Esophagus squamous epithelium (tissue), 5 donors: Measurements from ENCODE around the gene KLHL36. TPM values are rescaled to one million over a fixed set of nuclear protein-coding genes. Genes with fewer than 3 reads are reported as not detected.
A peak's percentile ranks its signal among the peaks of the same experiment; 100 is the strongest.

Experiments used
- DNase-seq: peaks from one replicate; lab custom pipeline; 2025; lab: John Stamatoyannopoulos, UW
- H3K27ac ChIP-seq, 4 donors: fragments of 200-600 bp; sonication (generic); one replicate each; pipeline ENCODE4 v1.5.1; 2016 to 2019; ENCODE audit warnings: mild to moderate bottlenecking in 1 of 4
- H3K27me3 ChIP-seq, 4 donors: fragments of 200-600 bp; sonication (generic); 1 replicate in 3 of 4; 2 replicates in 1 of 4; pipeline versions ENCODE4 v1.5.1 to v1.6.0; 2017 to 2021; ENCODE audit warnings: antibody characterized with exemption in 1 of 4
- H3K36me3 ChIP-seq, 3 donors: fragments of 200-600 bp; sonication (generic); one replicate each; pipeline ENCODE4 v1.5.1; 2016 to 2019
- H3K4me1 ChIP-seq, 3 donors: fragments of 200-600 bp; sonication (generic); one replicate each; pipeline ENCODE4 v1.5.1; 2017 to 2019
- H3K4me3 ChIP-seq, 4 donors: fragments of 200-600 bp; sonication (generic); 1 replicate in 3 of 4; 2 replicates in 1 of 4; pipeline ENCODE4 v1.5.1; 2016 to 2019; ENCODE audit warnings: mild to moderate bottlenecking in 2 of 4, moderate library complexity in 1 of 4
- H3K9me3 ChIP-seq, 3 donors: fragments of 200-600 bp; sonication (generic); one replicate each; pipeline ENCODE4 v1.5.1; 2016 to 2019
- POLR2A ChIP-seq, 4 donors: fragments of 450-650 bp; IDR thresholded peaks; one replicate each; pipeline ENCODE4 v1.6.1; 2017; ENCODE audit warnings: antibody characterized with exemption in 4 of 4, mild to moderate bottlenecking in 4 of 4, moderate library complexity in 3 of 4
- WGBS, 2 donors: methylation state at CpG; one replicate each; pipeline ENCODE4 v1.1.5; 2018; 5-methylcytosine and 5-hydroxymethylcytosine counted together
- intact Hi-C: fragments of 100-400 bp; cut with DNase I; formaldehyde crosslinking; loops from one replicate; pipeline ENCODE4 v1.15.0; 2022
- total RNA-seq, 4 donors: library from RNA; depleted of rRNA; stranded (reverse); fragments of >200 nt; gene quantifications; one replicate each; pipeline ENCODE4 v1.1.0, GENCODE V29; 2016
- TF ChIP-seq, protein P1 (sequence below), 6 experiments: fragments of 450-650 bp in 4 of 6; fragments of 200-600 bp in 2 of 6; sonication (generic) in 2 of 6; IDR thresholded peaks; one replicate each; pipeline ENCODE4 v1.5.1; 2016 to 2019; ENCODE audit warnings: antibody characterized with exemption in 6 of 6, mild to moderate bottlenecking in 4 of 6, moderate library complexity in 4 of 6
- donor health status: DM: yes; HTN: yes; CAD: no.

KLHL36 gene
- total RNA-seq, 4 donors from 2014 or later: 28.7 to 58.6 (median 40.1) TPM

DNA sequence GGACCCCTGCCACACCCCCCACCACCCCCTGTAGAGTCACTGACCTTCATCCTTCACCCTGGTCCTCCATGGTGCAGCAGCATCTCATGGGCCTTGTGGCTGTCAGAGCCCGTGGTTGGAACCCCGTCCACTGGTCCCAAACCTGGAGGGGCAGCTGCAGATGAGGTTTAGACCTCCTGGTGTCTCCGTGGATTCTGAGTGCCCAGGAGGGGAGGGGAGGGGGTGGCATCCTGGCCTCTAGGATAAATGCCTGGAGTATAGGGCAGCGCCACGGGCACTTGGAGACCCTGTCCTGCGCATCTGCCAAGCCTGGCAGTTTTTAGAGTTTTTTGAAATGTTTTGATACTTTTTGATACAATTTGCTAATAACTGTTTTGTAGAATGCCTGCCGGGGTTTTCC, 17.5 kb downstream of the KLHL36 start:
- H3K36me3 ChIP-seq: peaks cover 20 to 78% (median 36%) of the 10 kb centered on the region in 3 donors
- no peaks in the 10 kb centered on the region for H3K4me1 ChIP-seq
- no peaks in the 10 kb centered on the region for H3K27me3 ChIP-seq
- H3K27ac ChIP-seq: no peak overlapping the region
- intact Hi-C loops: no loop called here
- no peak overlapping the region for H3K4me3 ChIP-seq
- no peak for TF ChIP-seq POLR2A (IDR thresholded peaks at IDR 0.05)
- DNase-seq: no peak
- 75 to 92% methylated on average over 2 to 4 of the region's 7 CpGs for WGBS, 2 donors
- no peaks in the 10 kb centered on the region for H3K9me3 ChIP-seq

DNA sequence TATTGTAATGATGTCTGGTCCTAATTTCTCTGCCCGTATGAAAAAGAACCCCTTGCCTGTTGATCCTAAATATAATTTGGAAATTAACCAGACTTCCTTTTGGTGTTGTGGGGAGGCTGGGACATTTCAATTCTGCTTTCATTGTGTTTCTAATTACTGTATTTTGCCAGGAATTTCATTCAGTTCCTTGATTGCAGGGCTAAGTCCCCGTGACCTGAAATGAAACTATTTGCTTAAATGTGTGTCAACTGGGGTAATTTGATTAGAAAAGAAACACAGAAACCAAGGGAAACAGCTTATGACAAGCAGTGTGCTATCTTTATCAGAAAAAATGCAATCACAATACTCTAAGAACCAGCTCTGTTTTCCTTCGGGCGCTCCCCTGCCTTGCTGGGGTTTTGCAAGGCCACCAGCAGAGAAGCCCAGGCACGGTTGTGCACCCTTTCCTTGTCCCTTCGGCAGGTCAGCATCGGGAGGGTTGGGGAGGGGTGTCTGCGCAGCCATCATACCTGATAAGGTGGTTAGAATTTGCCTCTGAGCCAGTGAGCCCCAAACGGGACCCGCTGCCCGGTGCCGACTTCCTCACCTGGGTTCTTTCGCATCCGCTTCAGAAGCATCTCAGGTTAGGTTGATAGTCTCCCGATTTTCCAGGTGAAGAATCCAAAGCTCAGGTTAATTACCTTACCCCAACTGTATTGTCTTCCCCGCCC, 19.4 kb downstream of the KLHL36 start:
- Histone ChIP-seq H3K9me3 (no peaks in the 10 kb centered on the region), H3K27ac (no peak overlapping the region), H3K36me3 (peaks cover 6 to 59% (median 19%) of the 10 kb centered on the region in 3 donors), H3K27me3 (no peaks in the 10 kb centered on the region), H3K4me1 (peaks cover 0 to 7% (median 0%) of the 10 kb centered on the region in 3 donors), H3K4me3 (no peak overlapping the region)
- no peak for DNase-seq
- 76 to 87% methylated on average over 10 to 14 of the region's 16 CpGs for WGBS, 2 donors
- no peak for TF ChIP-seq POLR2A (IDR thresholded peaks at IDR 0.05)
- TF ChIP-seq, protein P1, sequence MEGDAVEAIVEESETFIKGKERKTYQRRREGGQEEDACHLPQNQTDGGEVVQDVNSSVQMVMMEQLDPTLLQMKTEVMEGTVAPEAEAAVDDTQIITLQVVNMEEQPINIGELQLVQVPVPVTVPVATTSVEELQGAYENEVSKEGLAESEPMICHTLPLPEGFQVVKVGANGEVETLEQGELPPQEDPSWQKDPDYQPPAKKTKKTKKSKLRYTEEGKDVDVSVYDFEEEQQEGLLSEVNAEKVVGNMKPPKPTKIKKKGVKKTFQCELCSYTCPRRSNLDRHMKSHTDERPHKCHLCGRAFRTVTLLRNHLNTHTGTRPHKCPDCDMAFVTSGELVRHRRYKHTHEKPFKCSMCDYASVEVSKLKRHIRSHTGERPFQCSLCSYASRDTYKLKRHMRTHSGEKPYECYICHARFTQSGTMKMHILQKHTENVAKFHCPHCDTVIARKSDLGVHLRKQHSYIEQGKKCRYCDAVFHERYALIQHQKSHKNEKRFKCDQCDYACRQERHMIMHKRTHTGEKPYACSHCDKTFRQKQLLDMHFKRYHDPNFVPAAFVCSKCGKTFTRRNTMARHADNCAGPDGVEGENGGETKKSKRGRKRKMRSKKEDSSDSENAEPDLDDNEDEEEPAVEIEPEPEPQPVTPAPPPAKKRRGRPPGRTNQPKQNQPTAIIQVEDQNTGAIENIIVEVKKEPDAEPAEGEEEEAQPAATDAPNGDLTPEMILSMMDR (IDR thresholded peaks at IDR 0.05): no peak
- intact Hi-C loops: no loop called here

DNA sequence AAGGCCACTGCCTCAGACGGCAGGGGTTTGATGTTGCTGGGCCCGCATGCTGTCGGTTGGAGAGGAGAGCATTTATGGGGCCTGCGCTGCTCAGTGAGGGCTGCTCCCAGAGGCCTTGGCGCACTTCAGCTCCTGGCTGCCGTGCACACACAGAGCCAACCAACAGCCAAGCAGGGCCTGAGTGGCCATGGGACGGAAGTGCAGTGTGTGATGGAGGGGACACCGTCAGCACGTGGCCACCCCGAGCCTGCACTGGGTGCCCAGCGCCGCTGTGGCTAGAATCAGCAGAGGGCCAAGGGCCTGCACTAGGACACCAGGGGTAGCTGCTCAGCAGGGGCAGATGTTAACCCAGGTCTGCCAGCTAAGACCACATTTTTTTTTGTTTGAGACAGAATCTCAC, 21.8 kb downstream of the KLHL36 start:
- WGBS, 2 donors: 73 to 90% methylated on average over 7 to 12 of the region's 12 CpGs
- peaks cover 0 to 7% (median 0%) of the 10 kb centered on the region in 3 donors for H3K4me1 ChIP-seq
- H3K4me3 ChIP-seq: no peak overlapping the region
- DNase-seq: no peak
- H3K36me3 ChIP-seq: peaks cover 0 to 36% (median 8%) of the 10 kb centered on the region in 3 donors
- intact Hi-C loops: loop anchor here (5.0 kb wide), 1 partner anchor 52 kb away; no protein-coding TSS in a partner anchor
- no peaks in the 10 kb centered on the region for H3K9me3 ChIP-seq
- TF ChIP-seq POLR2A (IDR thresholded peaks at IDR 0.05): no peak
- TF ChIP-seq, protein P1 (IDR thresholded peaks at IDR 0.05): no peak
- H3K27ac ChIP-seq: no peak overlapping the region
- H3K27me3 ChIP-seq: no peaks in the 10 kb centered on the region

DNA sequence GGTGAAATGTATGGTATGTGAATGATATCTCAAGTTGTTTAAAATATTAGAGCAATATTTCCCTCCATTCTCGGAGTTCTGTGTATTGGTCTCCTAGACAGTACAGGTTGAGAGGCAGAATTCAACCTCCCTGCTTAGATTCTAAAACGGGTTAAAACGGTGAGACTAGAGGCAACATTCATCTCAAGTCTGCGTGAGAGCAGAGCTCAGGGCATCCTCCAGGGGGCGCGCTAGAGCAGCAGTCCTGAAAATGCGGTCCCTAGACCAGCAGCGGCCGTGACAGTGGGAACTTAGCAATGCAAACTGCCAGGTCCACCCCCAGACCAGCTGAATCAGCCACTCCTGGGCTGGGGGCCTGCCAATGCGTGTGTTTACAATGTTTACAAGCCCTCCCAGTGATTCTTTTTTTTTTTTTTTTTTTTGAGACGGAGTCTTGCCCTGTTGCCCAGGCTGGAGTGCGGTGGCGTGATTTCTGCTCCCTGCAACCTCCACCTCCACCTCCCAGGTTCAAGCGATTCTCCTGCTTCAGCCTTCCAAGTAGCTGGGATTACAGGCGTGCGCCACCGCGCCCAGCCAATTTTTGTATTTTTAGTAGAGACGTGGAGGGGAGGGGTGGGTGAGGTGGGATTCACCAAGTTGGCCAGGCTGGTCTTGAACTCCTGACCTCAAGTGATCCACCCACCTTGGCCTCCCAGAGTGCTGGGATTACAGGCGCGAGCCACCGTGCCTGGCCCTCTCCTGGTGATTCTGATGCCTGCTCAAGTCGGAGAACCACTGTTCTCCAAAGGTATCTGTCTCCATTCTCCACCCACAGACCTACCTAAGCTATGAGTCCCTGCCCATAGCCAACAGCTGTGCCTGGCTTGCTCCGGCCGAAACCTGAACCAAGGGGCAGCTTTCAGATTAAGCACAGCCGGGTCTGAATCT, 24.2 kb downstream of the KLHL36 start:
- DNase-seq: peak; percentile 15
- intact Hi-C loops: loop anchor here (5.0 kb wide), 1 partner anchor 50 kb away; no protein-coding TSS in a partner anchor
- 33 to 40% methylated on average over 16 to 23 of the region's 26 CpGs for WGBS, 2 donors

DNA sequence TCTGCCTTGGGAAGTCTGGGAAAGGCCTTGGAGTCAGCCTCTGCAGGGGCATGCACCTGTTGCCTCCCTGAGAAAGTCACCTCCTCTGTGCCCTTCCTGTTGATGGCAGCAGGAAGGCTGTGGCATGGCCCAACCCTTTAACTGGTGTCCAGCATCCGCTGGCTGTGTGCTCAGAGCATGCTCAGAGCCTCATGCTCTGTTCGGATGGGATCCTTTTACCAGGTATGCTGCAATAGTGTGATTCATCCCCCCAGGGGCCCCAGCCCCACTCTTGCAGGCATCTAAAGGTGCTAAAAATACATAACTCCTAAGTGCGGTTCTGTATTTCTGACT, 24.9 kb downstream of the KLHL36 start:
- 85 to 89% methylated on average over 2 to 3 of the region's 3 CpGs for WGBS, 2 donors
- Histone ChIP-seq H3K9me3 (no peaks in the 10 kb centered on the region), H3K4me1 (peaks cover 0 to 7% (median 0%) of the 10 kb centered on the region in 3 donors), H3K4me3 (no peak overlapping the region), H3K36me3 (peaks cover 0 to 6% (median 0%) of the 10 kb centered on the region in 3 donors), H3K27ac (no peak overlapping the region), H3K27me3 (peaks cover 0 to 11% (median 0%) of the 10 kb centered on the region in 4 donors)
- no peak for DNase-seq
- TF ChIP-seq, protein P1 (IDR thresholded peaks at IDR 0.05): no peak
- no peak for TF ChIP-seq POLR2A (IDR thresholded peaks at IDR 0.05)
- intact Hi-C loops: loop anchor here (5.0 kb wide), 1 partner anchor 49 kb away; no protein-coding TSS in a partner anchor

More for the DNA sequence above, 24.2 kb downstream of the KLHL36 start:
- peaks cover 0 to 5% (median 0%) of the 10 kb centered on the region in 4 donors for H3K27me3 ChIP-seq
- peaks cover 0 to 13% (median 0%) of the 10 kb centered on the region in 3 donors for H3K36me3 ChIP-seq
- TF ChIP-seq, protein P1 (IDR thresholded peaks at IDR 0.05): peak; percentile 87 to 93 (median 90)
- no peak for TF ChIP-seq POLR2A (IDR thresholded peaks at IDR 0.05)
- H3K9me3 ChIP-seq: no peaks in the 10 kb centered on the region
- H3K27ac ChIP-seq: no peak overlapping the region
- peaks cover 0 to 7% (median 0%) of the 10 kb centered on the region in 3 donors for H3K4me1 ChIP-seq
- H3K4me3 ChIP-seq: no peak overlapping the region
